NCI-H460 (cell line): Measurements from ENCODE around the gene GPATCH3. TPM values are rescaled to one million over a fixed set of nuclear protein-coding genes. Genes with fewer than 3 reads are reported as not detected.
A peak's percentile ranks its signal among the peaks of the same experiment; 100 is the strongest.
"Not testable (repeated sequence)": the region's sequence is repeated elsewhere in the genome, so short reads cannot be mapped to it uniquely, and the experiment has no call there.

Experiments
- DNase-seq: peaks from one replicate; pipeline ENCODE4 v3.0.0-alpha.2; 2016; ENCODE audit warnings: low read depth; ENCODE audit errors: extremely low read depth
- total RNA-seq: library from RNA; depleted of rRNA; stranded (reverse); fragments of >200 nt; shearing (Covaris generic); gene quantifications from 2 replicates; pipeline ENCODE4 v1.2.3, GENCODE V29; 2014; rRNA removed

GPATCH3 gene
- total RNA-seq, 1 experiment from 2014 or later = 7.5 TPM

GRCh38 chr1:26848941-26849774 is 51.1 kb downstream of the GPATCH3 start:
- peak; percentile 89 for DNase-seq

GRCh38 chr1:26848499-26848898 is 51.8 kb downstream of the GPATCH3 start:
- DNase-seq = no peak

GRCh38 chr1:26847826-26848225 is 52.4 kb downstream of the GPATCH3 start:
- DNase-seq = not testable (repeated sequence)

- DNase-seq = no peak
Observed at GRCh38 chr1:26844424-26845196, 55.7 kb downstream of the GPATCH3 start.

Other genes starting within 250 kb of the GPATCH3 start
- gene ARID1A, start 204.5 kb downstream of the GPATCH3 start, total RNA-seq = 16.5 and 17.6 TPM in 2 replicates
- 13.6 and 14.0 TPM in 2 replicates for gene PIGV, start 112.5 kb downstream of the GPATCH3 start, total RNA-seq
- 12.5 and 15.2 TPM in 2 replicates for gene ZDHHC18, start 73.8 kb downstream of the GPATCH3 start, total RNA-seq
- gene SFN, start 37.3 kb downstream of the GPATCH3 start, total RNA-seq = 21.7 and 23.1 TPM in 2 replicates
- 13.5 and 19.5 TPM in 2 replicates for gene GPN2, start 10.2 kb downstream of the GPATCH3 start, total RNA-seq
- gene NR0B2, start 13.5 kb upstream of the GPATCH3 start, total RNA-seq = not detected in 2 replicates
- 40.2 and 60.1 TPM in 2 replicates for gene NUDC, start 21.3 kb upstream of the GPATCH3 start, total RNA-seq
- not detected in 2 replicates for gene KDF1, start 60.0 kb upstream of the GPATCH3 start, total RNA-seq
- gene TRNP1, start 93.2 kb upstream of the GPATCH3 start, total RNA-seq = 1.1 and 2.1 TPM in 2 replicates
- 0.07 TPM in 1 of 2 replicates, not detected in the other for gene TENT5B, start 112.4 kb upstream of the GPATCH3 start, total RNA-seq